ENCODE data around the gene MAP1LC3B2.

The MAP1LC3B2 gene

DNA sequence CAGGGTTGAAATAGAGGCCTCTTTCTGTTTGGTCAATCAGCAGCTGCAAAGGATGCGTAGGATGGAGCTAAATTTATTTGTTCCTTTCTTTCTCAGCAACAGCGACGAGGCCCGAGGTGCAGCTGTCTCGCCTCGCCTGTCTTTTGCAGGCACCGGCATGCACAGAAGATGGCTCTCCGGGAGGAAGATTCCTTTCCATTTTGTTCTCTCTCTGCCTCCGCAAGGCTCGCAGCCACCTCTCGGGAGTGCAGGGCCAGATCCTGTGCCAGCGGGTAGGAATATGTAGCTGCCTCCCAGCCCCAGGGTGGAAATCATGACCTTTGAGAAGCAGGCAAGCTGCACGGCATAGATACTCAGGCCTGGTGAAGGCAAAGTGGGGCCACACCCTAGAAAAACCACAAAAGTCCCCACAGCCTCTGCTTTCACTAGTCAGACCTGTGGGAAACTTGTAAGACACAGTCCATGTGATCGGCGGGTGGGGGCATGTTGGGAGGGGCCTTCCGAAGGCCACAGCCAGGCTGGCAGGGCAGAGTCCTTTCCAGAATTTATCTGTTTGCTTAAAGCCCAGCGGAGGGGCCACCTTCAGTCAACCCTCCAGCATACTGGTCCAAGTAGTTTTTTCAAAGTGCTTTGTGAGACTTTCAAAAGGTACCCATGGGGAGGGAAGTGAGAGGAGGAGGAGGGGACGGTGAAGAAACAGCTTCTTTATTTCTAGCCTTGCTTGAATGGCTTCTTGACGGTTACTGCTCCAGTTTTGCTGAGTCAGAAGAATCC, at the start of gene MAP1LC3B2:
MAP1LC3B2 (plus strand) TSS at position 220 of the 774 bp plus-strand sequence. CDS start 16,562 bp downstream, outside the sequence.
- no peak for DNase-seq

DNA sequence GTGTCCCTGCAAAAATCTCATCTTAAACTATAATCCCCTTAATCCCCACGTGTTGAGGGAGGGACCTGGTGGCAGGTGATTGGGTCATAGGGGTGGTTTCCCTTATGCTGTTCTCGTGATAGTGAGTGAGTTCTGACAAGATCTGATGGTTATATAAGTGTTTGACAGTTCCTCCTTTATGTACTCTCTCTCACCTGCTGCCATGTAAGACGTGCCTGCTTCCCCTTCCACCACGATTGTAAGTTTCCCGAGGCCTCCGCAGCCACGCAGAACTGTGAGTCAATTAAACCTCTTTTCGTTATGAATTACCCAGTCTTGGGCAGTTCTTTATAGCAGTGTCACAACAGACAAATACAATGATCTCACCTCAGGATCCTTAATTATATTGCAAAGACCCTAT, 45.2 kb upstream of the MAP1LC3B2 start:
- no peak for DNase-seq

DNA sequence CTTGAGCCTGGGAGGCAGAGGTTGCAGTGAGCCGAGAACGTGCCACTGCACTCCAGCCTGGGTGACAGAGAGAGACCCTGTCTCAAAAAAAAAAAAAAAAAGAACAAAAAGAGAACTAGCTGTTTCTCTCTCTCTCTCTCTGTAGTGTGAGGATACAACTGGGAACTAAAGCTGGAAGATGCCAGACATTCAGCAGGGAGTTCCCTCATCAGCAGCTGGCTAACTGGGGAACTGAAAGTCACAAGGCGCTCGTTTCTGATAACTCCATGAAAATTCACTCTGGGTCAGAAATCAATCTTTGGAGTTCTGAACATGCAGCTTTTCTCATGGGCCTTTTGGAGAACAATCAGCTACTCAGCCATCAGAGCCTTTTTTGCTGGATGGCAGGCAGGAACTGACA, 43.5 kb upstream of the MAP1LC3B2 start:
- DNase-seq: no peak

DNA sequence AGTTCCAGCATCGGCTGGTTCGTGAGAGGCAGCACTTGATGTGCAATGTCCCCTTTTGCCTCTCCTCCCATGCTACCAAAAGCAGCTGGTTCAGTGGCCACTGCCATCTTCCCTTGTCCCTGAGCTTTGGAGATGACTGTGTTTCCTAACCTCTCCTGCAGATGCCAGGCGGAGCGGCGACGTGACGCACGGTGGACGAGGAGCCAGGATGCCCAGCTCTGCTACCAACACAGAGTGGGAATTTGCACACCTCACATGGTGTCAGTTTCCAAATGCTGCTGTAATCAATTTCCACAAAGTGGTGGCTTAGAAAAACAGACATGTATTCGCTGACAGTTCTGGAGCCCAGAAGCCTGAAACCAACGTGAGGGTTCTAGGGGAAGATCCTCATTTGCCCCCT, 42.5 kb upstream of the MAP1LC3B2 start:
- DNase-seq: no peak

DNA sequence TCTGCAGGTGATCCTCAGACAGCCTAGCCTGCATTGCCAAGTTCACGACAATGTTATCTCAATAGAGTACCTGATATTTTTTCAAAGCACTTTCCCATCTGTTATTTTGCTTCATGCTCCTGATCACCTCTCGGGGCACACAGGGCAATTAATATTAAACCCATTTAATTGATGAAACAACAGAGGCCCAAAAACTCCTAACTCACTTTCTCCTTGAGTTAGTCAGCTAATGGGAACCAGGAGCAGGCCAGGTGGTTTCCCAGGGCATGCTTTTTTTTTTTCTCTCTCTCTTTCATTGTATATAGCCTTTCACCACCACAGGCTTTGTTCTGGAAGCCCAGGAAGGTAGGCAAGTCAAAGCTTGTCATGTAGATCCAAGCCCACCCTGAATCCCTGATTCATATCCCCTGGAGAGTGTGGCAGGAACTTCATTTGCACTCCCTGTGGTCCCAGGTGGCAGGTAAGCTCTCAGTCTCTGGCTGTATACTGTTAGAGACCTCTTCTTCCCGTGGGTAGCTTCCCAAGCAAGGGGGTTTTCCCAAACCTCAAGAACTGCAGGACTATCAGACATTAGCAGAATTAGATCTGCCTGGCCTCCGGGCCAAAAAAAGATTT, 41.6 kb upstream of the MAP1LC3B2 start:
- DNase-seq: no peak

DNA sequence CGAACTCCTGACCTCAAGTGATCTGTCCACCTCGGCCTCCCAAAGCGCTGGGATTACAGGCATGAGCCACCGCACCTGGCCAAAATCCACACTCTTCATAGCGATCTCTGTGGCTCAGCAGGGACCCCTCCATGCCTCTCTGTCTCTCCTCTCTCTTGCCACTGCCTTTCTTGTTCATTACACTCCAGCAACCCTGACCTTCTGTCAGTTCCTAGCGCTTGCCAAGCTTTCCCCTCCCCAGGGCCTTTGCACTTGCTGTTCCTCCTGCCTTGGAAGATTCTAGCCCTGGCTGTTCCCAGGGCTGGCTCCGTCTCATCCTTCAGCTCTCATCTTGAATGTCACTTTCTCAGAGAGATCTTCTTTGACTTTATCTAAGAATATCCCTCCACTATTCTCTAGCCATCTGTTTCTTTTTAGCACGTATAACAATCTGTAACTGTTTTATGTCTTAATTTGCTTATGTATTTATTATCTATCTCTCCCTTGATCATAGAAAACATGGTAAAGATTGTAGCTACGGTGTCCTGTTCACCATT, 38.9 kb upstream of the MAP1LC3B2 start:
- no peak for DNase-seq

DNA sequence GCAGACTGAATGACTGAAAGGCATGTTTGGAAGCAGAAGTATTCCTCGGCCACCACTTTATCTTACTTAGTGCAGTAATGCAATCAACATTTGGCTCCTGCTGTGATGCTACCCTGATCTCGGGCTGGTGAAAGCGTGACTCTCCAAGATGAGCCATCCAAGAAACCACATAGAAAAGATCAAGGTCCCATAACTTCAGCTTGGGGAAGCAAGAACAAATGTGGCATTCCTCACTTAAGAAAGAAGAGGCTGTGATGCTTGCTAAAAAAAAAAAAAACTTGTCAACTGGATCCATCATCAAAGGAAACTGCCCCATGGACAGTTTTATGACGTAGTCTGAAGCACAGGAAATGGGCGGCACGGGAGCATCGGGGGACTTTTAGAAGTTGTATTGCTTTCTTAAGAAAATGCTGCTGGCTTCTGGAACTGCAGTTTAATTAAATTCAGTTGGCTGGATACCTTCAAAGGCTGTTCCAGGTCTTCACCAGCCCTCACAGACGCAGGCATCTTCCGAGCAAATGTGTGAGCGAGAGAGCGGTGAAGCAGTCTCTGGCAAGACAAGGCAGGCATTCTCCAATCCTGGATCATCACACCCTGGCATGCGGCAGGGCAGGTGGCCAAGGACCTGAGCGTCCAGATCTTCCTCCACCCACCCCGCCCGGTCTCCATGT, 38.2 kb upstream of the MAP1LC3B2 start:
- DNase-seq: no peak

DNA sequence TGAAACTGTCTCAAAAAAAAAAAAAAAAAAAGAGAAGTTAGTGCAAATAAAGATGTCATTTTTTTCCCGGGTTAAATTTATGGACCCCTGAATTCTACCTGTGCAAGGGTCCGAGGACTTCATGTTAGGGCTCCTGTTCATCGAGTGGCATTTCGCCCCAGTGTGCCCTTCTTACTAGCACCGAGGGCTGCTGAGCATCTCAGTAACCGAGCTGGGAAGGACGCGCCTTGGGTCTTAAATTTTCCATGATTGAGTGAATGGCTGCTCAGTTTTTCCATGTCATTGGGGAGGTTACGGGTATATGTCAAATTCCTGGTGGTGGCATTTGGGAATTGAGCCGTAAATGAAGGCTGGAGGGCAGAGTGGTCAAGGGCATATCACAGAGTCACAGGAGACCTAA, 34.9 kb upstream of the MAP1LC3B2 start:
- no peak for DNase-seq

- no peak for DNase-seq
Measured at GRCh38 chr12:116524964-116525379, 34.2 kb upstream of the MAP1LC3B2 start.

GRCh38 chr12:116525418-116526001, 33.7 kb upstream of the MAP1LC3B2 start:
- DNase-seq: no peak

- no peak for DNase-seq
Measured at GRCh38 chr12:116528065-116528464, 31.1 kb upstream of the MAP1LC3B2 start.

GRCh38 chr12:116528498-116528897, 30.7 kb upstream of the MAP1LC3B2 start:
- DNase-seq: no peak

- DNase-seq: no peak
Measured at GRCh38 chr12:116529048-116529447, 30.1 kb upstream of the MAP1LC3B2 start.

- no peak for DNase-seq
Measured at GRCh38 chr12:116529686-116530085, 29.5 kb upstream of the MAP1LC3B2 start.

DNA sequence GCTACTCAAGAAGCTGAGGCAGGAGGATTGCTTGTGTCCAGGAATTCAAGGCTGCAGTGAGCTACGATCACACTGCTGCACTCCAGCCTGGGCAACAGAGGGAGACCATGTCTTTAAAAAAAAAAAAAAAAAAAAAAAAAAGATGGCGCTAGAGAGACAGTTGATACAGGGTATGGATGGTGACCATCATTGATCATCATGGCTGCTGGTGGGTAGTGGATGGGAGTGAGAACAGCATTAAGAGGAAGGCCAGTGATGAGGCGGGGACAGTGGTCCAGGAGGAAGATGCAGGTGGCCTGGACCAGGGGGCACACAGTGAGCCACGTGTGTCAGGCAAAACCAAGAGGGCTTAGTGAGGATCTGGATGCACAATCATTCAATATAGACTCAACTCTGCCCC, 26.8 kb upstream of the MAP1LC3B2 start:
- no peak for DNase-seq

DNA sequence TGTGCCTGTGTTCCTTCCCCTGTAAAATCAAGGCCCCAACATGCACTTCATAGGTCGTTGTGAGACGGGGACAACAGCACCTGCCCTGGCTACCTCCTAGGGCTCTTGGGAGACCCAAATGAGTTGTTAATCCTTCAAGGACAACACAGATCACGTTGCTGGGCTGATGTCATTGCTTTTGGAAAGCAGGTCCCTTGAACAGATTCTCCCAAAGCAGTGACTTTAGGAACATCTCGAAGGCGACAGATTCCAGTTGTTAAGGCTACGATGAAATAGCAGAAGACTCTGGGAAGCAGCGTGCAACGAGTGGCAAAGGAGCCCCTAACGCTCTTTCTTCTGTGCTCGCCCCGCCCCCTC, 26.2 kb upstream of the MAP1LC3B2 start:
- DNase-seq: peak; percentile 77

DNA sequence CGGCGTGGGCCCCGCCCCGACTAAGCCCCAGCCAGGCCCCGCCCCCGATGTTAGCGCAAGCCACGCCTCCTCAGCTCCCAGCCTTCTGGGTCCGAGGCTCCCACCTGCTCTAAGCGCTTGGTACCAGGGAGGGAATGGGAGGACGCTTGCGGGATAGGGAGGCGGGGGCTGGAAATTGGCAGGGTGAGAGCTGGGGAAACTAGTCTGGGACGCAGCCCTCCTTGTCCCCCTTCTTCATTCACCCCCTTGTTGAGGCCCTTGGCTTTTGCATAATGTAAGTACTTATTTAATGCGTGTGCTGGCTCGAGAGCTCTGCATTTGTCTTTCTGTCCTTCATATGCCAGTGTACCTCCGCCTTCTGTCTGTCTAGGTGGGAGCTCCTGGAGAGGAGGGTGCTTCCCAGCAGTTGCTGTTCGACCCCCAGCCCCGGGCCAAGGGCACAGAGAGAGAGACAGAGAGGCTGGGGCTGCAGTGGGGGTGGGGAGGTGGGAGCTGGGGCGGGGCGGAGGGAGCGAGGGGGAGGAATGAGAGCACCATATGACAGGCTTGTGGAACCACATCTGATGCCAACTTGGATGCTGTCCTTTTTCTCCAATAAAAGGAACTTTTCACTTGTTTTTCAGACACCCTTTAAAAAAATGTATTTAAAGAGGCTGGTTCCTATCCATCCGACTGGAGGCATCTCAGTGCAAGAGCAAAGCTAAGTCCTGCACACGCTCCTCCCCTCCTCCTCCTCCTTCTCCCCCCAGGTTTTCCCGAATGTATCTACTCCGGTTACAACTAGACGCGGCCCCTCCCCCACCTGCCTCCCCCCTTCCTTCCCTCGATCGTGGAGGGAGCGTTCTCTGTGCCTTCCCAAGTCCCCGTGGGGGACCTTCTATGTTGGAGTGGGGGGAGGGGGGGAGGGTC, 25.6 kb upstream of the MAP1LC3B2 start:
- DNase-seq: peak; percentile 80

DNA sequence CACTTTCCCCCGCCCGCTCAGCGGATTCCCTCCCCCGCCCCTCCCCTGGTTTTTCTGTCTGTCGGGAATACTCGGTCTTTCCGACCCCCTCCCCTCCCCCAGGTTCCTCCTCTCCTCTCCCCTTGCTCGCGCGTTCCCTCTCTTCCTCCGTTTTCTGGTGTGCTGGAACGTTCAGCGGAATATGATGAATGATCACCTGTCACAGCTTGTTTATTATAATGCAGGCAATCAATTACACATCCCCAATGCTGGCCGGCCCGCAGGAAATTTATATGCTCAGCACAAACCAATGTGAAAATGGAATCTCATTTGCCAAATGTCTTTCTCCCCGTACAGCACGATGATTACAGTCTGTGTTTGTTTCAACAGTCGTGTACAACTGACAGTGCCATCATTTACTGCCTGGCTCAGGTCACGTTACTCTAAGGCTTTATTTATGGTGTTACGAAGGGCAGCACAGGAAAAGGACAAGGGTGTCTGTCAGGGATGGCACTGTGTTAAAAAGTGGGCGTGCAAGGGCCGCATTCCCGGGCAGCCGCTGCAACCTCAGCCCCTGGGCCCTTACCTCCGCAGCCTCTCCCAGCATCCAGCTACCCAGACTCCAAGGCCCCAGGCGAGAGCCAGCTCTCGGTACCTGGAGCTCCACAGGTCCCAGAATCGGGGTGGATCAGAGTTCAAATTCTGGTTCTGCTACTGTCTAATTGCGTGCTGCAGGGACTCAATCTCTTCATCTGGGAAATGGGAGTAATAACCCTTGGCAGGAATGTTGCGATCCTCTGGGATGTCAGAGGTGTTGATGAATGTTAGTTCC, 24.7 kb upstream of the MAP1LC3B2 start:
- no peak for DNase-seq

DNA sequence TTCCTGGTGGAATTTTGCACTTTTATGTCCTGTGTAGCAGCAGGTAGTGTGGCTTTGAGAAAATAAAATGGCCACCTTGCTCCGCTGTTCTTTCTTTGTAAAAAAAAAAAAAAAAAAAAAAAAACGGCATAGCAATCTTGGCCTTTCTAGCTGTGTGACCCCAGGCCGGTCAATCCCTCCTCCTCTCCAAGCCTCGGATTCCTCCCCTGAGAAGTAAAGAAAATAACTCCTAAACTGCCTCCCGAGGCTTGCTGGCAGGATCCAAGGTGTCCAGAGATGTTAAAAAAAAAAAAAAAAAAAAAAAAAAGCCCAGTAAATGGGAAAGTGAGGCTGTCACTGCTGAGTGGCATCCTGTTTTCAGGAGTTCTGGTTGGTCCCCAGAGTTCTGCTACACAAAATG, 23.9 kb upstream of the MAP1LC3B2 start:
- DNase-seq: no peak

- no peak for DNase-seq
Measured at GRCh38 chr12:116537101-116537904, 21.9 kb upstream of the MAP1LC3B2 start.

Measured in NCI-H774 (cell line).